H1 (cell line): Measurements from ENCODE around the gene KLHL24. TPM values are rescaled to one million over a fixed set of nuclear protein-coding genes. Genes with fewer than 3 reads are reported as not detected.

Experiments used
- CTCF ChIA-PET: fragments of 300-600 bp; sonication (Branson Sonifier 250); formaldehyde crosslinking; loops from one replicate; lab custom pipeline; 2021; ENCODE audit not compliant: partially characterized antibody; lab: Charles Lee
- POLR2A ChIA-PET: fragments of 300-600 bp; sonication (Branson Sonifier 250); formaldehyde crosslinking; loops from one replicate; lab custom pipeline; 2021; ENCODE audit warnings: inconsistent platforms; ENCODE audit not compliant: partially characterized antibody; lab: Charles Lee
- DNase-seq, 2 experiments: peaks; one replicate each; pipeline versions ENCODE4 v3.0.0 to v3.0.0-alpha.2; 2010 to 2022; ENCODE audit warnings: low spot score in 2 of 2, low read depth in 1 of 2, mixed read lengths in 1 of 2
- FAIRE-seq: peaks from 2 replicates; lab custom pipeline; 2011; peaks lifted over from hg19 to GRCh38; lab: Jason Lieb, UNC
- H2AFZ ChIP-seq: 2 replicates; pipeline ENCODE4 v1.8.1; 2012; ENCODE audit warnings: low read length, inconsistent platforms
- H2AK5ac ChIP-seq: 2 replicates; pipeline ENCODE4 v1.6.1; 2013; ENCODE audit warnings: low read depth, low read length
- H2BK120ac ChIP-seq: replicated peaks from 2 replicates; pipeline ENCODE3; 2013; ENCODE audit warnings: low read depth, low read length, inconsistent platforms
- H2BK12ac ChIP-seq: 2 replicates; pipeline ENCODE4 v1.6.1; 2013; ENCODE audit warnings: low read depth, low read length
- H2BK15ac ChIP-seq: 2 replicates; pipeline ENCODE4 v1.6.1; 2013; ENCODE audit warnings: low read length
- H2BK20ac ChIP-seq: 2 replicates; pipeline ENCODE4 v1.6.1; 2013; ENCODE audit warnings: low read length
- H2BK5ac ChIP-seq: 2 replicates; pipeline ENCODE4 v1.6.1; 2013; ENCODE audit warnings: low read depth, low read length
- H3K14ac ChIP-seq: 2 replicates; pipeline ENCODE4 v1.6.1; 2013; ENCODE audit warnings: inconsistent platforms; ENCODE audit not compliant: insufficient read length
- H3K18ac ChIP-seq: 2 replicates; pipeline ENCODE4 v1.6.1; 2013; ENCODE audit warnings: low read length; ENCODE audit errors: extremely low read depth
- H3K23ac ChIP-seq: 2 replicates; pipeline ENCODE4 v1.6.1; 2013; ENCODE audit warnings: inconsistent platforms; ENCODE audit not compliant: insufficient read length
- H3K23me2 ChIP-seq: 2 replicates; pipeline ENCODE4 v1.6.1; 2013; ENCODE audit warnings: low read depth, low read length
- H3K27ac ChIP-seq: 2 replicates; pipeline ENCODE4 v1.6.1; 2011; ENCODE audit warnings: low read depth, low read length, inconsistent platforms
- H3K27me3 ChIP-seq, 4 experiments: replicated peaks in 1 of 4; 1 replicate in 1 of 4; 2 replicates in 3 of 4; pipeline versions ENCODE4 v1.6.1 to v1.8.1; 2011 to 2013; ENCODE audit warnings: low read length in 3 of 4, mild to moderate bottlenecking in 3 of 4, inconsistent platforms in 2 of 4, mixed read lengths in 2 of 4, moderate library complexity in 1 of 4; ENCODE audit not compliant: control insufficient read depth in 3 of 4, insufficient read depth in 3 of 4; ENCODE audit errors: extremely low read depth in 1 of 4
- H3K36me3 ChIP-seq, 4 experiments: 2 replicates each; pipeline versions ENCODE4 v1.6.1 to v1.8.1; 2011 to 2013; ENCODE audit warnings: mild to moderate bottlenecking in 4 of 4, low read length in 3 of 4, moderate library complexity in 2 of 4, control low read depth in 1 of 4, inconsistent platforms in 1 of 4; ENCODE audit not compliant: insufficient read depth in 4 of 4, control insufficient read depth in 2 of 4
- H3K4ac ChIP-seq: replicated peaks from 2 replicates; pipeline ENCODE3; 2013; ENCODE audit warnings: low read length, low read depth, mixed read lengths, inconsistent platforms; ENCODE audit not compliant: insufficient read length
- H3K4me1 ChIP-seq, 4 experiments: replicated peaks in 1 of 4; 1 replicate in 1 of 4; 2 replicates in 3 of 4; pipeline versions ENCODE4 v1.6.1 to v1.8.1; 2011 to 2013; ENCODE audit warnings: low read length in 3 of 4, inconsistent platforms in 2 of 4, mixed read lengths in 1 of 4; ENCODE audit not compliant: insufficient read depth in 4 of 4, control insufficient read depth in 3 of 4
- H3K4me2 ChIP-seq, 2 experiments: 2 replicates each; pipeline versions ENCODE4 v1.6.1 to v1.8.1; 2011 to 2013; ENCODE audit warnings: low read depth in 2 of 2, low read length in 2 of 2, control low read depth in 1 of 2, inconsistent platforms in 1 of 2, mild to moderate bottlenecking in 1 of 2; ENCODE audit not compliant: insufficient read depth in 1 of 2
- H3K4me3 ChIP-seq, 4 experiments: fragments of 200-600, 300-600 bp in 1 of 4; sonication (generic), shearing (Covaris generic), sonication (Bioruptor Twin) in 1 of 4; 2 replicates each; pipeline versions ENCODE4 v1.5.1 to v1.8.1; 2011 to 2016; ENCODE audit warnings: low read length in 4 of 4, low read depth in 3 of 4, control low read depth in 2 of 4, inconsistent platforms in 2 of 4, mild to moderate bottlenecking in 2 of 4, mixed read lengths in 1 of 4, moderate library complexity in 1 of 4; ENCODE audit not compliant: insufficient read depth in 2 of 4; ENCODE audit errors: extremely low read depth in 1 of 4
- H3K56ac ChIP-seq: replicated peaks from 2 replicates; pipeline ENCODE3; 2013; ENCODE audit warnings: low read depth, mild to moderate bottlenecking, mixed read lengths, low read length, inconsistent platforms; ENCODE audit not compliant: insufficient read length
- H3K79me1 ChIP-seq: 2 replicates; pipeline ENCODE4 v1.6.1; 2013; ENCODE audit warnings: low read depth, low read length, control low read depth
- H3K79me2 ChIP-seq, 2 experiments: 2 replicates each; pipeline versions ENCODE4 v1.6.1 to v1.8.1; 2012 to 2013; ENCODE audit warnings: low read length in 2 of 2, mild to moderate bottlenecking in 2 of 2, inconsistent platforms in 1 of 2; ENCODE audit not compliant: insufficient read depth in 2 of 2, control insufficient read depth in 1 of 2
- H3K9ac ChIP-seq, 4 experiments: replicated peaks in 1 of 4; 1 replicate in 1 of 4; 2 replicates in 3 of 4; pipeline versions ENCODE4 v1.6.1 to v1.8.1; 2011 to 2013; ENCODE audit warnings: low read depth in 3 of 4, low read length in 3 of 4, control low read depth in 2 of 4, mild to moderate bottlenecking in 2 of 4, moderate library complexity in 2 of 4, inconsistent platforms in 1 of 4; ENCODE audit errors: extremely low read depth in 1 of 4
- H3K9me3 ChIP-seq, 2 experiments: 2 replicates each; pipeline versions ENCODE4 v1.6.1 to v1.8.1; 2012 to 2013; ENCODE audit warnings: mild to moderate bottlenecking in 2 of 2, moderate library complexity in 2 of 2, control low read depth in 1 of 2, inconsistent platforms in 1 of 2, low read depth in 1 of 2, low read length in 1 of 2, mixed read lengths in 1 of 2; ENCODE audit not compliant: insufficient read depth in 2 of 2
- H4K20me1 ChIP-seq, 2 experiments: replicated peaks in 1 of 2; 2 replicates each; pipeline versions ENCODE3 to v1.8.1; 2011 to 2013; ENCODE audit warnings: inconsistent platforms in 2 of 2, low read length in 2 of 2, mild to moderate bottlenecking in 1 of 2; ENCODE audit not compliant: insufficient read depth in 2 of 2, control insufficient read depth in 1 of 2
- H4K5ac ChIP-seq: 2 replicates; pipeline ENCODE4 v1.6.1; 2013; ENCODE audit warnings: low read length, low read depth, mixed read lengths, inconsistent platforms; ENCODE audit not compliant: insufficient read length
- H4K8ac ChIP-seq: 2 replicates; pipeline ENCODE4 v1.8.0; 2013; ENCODE audit warnings: mild to moderate bottlenecking, moderate library complexity, low read length, inconsistent platforms; ENCODE audit not compliant: insufficient read depth; ENCODE audit errors: extremely low read depth
- H4K91ac ChIP-seq: replicated peaks from 2 replicates; pipeline ENCODE3; 2013; ENCODE audit warnings: low read length, mixed read lengths, inconsistent platforms; ENCODE audit not compliant: insufficient read length
- BRCA1 ChIP-seq: IDR thresholded peaks from 2 replicates; pipeline ENCODE4 v1.6.1; 2012; ENCODE audit warnings: low read depth, low read length, improper control_type of control experiment
- CBX5 ChIP-seq: fragments of 300-800, 300-1000 bp; sonication (generic); IDR thresholded peaks from 2 replicates; pipeline ENCODE4 v1.7.1; 2016; ENCODE audit warnings: antibody characterized with exemption, low read length, low read depth
- CHD1 ChIP-seq: IDR thresholded peaks from 2 replicates; pipeline ENCODE4 v1.6.1; 2012; ENCODE audit warnings: low read depth, low read length, improper control_type of control experiment
- CTBP2 ChIP-seq: IDR thresholded peaks from 2 replicates; pipeline ENCODE4 v1.7.0; 2011; ENCODE audit warnings: borderline replicate concordance, mild to moderate bottlenecking, moderate library complexity, mixed read lengths, low read length; ENCODE audit not compliant: insufficient read depth, insufficient read length
- E2F6 ChIP-seq: IDR thresholded peaks from 2 replicates; pipeline ENCODE4 v1.6.1; 2012; ENCODE audit warnings: inconsistent platforms
- EZH2 ChIP-seq: fragments of 200-600 bp; sonication (generic); IDR thresholded peaks from 2 replicates; pipeline ENCODE4 v1.7.1; 2012; ENCODE audit warnings: low read depth, mild to moderate bottlenecking, moderate library complexity, low read length, inconsistent platforms; ENCODE audit not compliant: severe bottlenecking
- FOSL1 ChIP-seq: IDR thresholded peaks from 2 replicates; pipeline ENCODE4 v1.6.1; 2011; ENCODE audit warnings: mild to moderate bottlenecking, low read depth, low read length, moderate library complexity; ENCODE audit not compliant: insufficient read depth
- GTF2F1 ChIP-seq: IDR thresholded peaks from 2 replicates; pipeline ENCODE4 v1.6.1; 2012; ENCODE audit warnings: low read depth, low read length, improper control_type of control experiment, borderline replicate concordance
- MAFK ChIP-seq: IDR thresholded peaks from 2 replicates; pipeline ENCODE4 v1.6.1; 2012; ENCODE audit warnings: low read depth, mild to moderate bottlenecking, improper control_type of control experiment, low read length
- MAX ChIP-seq: IDR thresholded peaks from 2 replicates; pipeline ENCODE4 v1.6.1; 2012; ENCODE audit warnings: inconsistent platforms
- POLR2AphosphoS5 ChIP-seq: IDR thresholded peaks from 2 replicates; pipeline ENCODE4 v1.6.1; 2011; ENCODE audit warnings: low read depth, low read length
- SAP30 ChIP-seq: fragments of 300-600 bp; sonication (generic); IDR thresholded peaks from 2 replicates; pipeline ENCODE4 v1.7.1; 2012; ENCODE audit warnings: low read length, moderate library complexity, mild to moderate bottlenecking, inconsistent platforms; ENCODE audit not compliant: insufficient read depth, insufficient replicate concordance
- TAF1 ChIP-seq: IDR thresholded peaks from 2 replicates; pipeline ENCODE4 v1.6.1; 2011; ENCODE audit warnings: mild to moderate bottlenecking, low read depth, low read length
- TEAD4 ChIP-seq: IDR thresholded peaks from 2 replicates; pipeline ENCODE4 v1.6.1; 2012; ENCODE audit warnings: low read depth, low read length, inconsistent platforms, mixed read lengths
- WGBS, 2 experiments: shearing (Covaris generic) in 1 of 2; methylation state at CpG; one replicate each; pipeline versions ENCODE4 v1.1.6 to v1.1.7; 2013 to 2015; ENCODE audit warnings: low lambda C conversion rate in 2 of 2, mixed read lengths in 2 of 2, inconsistent platforms in 1 of 2, low coverage in 1 of 2, missing lambda C conversion rate in 1 of 2; ENCODE audit not compliant: insufficient replicate concordance in 2 of 2, insufficient coverage in 1 of 2, insufficient read length in 1 of 2; ENCODE audit errors: extremely low coverage in 1 of 2, missing lambda C conversion rate in 1 of 2; 5-methylcytosine and 5-hydroxymethylcytosine counted together
- polyA plus RNA-seq, 7 experiments: library from polyadenylated mRNA; depleted of rRNA in 3 of 7; stranded (reverse) in 5 of 7; unstranded in 2 of 7; fragments of >200 nt in 5 of 7; fragments of 200-250 nt in 2 of 7; gene quantifications; 1 replicate in 5 of 7; 2 replicates in 1 of 7; 4 replicates in 1 of 7; pipeline versions ENCODE4 v1.2.1 to v1.2.3, GENCODE V29; 2011 to 2013; ENCODE audit warnings: missing spikeins in 2 of 7, mixed read lengths in 2 of 7
- total RNA-seq: library from RNA; stranded (reverse); fragmentation: NEBNext Ultra II Directional; extraction: Animal tissue kit (Norgen Biotek cat#: 25700); gene quantifications from 2 replicates; pipeline ENCODE4 v1.2.1, GENCODE V29; 2021

Gene KLHL24
- total and polyA plus RNA-seq, 2 of the 8 experiments (the other 6 are each of a cell fraction or from before 2014, with no cell fraction given), result 12.5 to 36.2 TPM

GRCh38 chr3:183620252-183620628 lies 15.2 kb upstream of the KLHL24 start:
- Histone ChIP-seq H3K79me2 (no peaks in the 10 kb centered on the region), H3K9ac (no peak overlapping the region), H3K23ac (no peak overlapping the region), H3K27ac (no peak overlapping the region), H3K4me3 (no peak overlapping the region), H2BK20ac (no peak overlapping the region), H4K8ac (no peak overlapping the region), H2BK5ac (no peak overlapping the region), H3K4me1 (peaks cover 0 to 5% (median 5%) of the 10 kb centered on the region in 4 experiments; a peak in 4 of 7 replicates), H2BK12ac (no peak overlapping the region), H3K4me2 (no peak overlapping the region), H2BK15ac (no peak overlapping the region), H2AK5ac (no peak overlapping the region), H3K36me3 (no peaks in the 10 kb centered on the region), H2BK120ac (no peak overlapping the region), H4K5ac (no peak overlapping the region), H3K14ac (no peak overlapping the region), H3K23me2 (no peaks in the 10 kb centered on the region), H3K4ac (no peak overlapping the region), H4K20me1 (no peaks in the 10 kb centered on the region), H2AFZ (no peak overlapping the region), H4K91ac (no peak overlapping the region), H3K56ac (no peak overlapping the region), H3K18ac (no peak overlapping the region), H3K9me3 (no peaks in the 10 kb centered on the region), H3K79me1 (no peaks in the 10 kb centered on the region), H3K27me3 (no peaks in the 10 kb centered on the region)
- CTCF ChIA-PET, result no interaction called here
- 100% methylated on average over 1 of the region's 1 CpG; no CpG with 5 or more reads in 1 of the 2 experiments for WGBS, 2 experiments
- POLR2A ChIA-PET, result no interaction called here
- FAIRE-seq (no peak), DNase-seq (no peak)
- TF ChIP-seq MAX, result no peak
- TF ChIP-seq FOSL1, result no peak
- TF ChIP-seq TAF1, result no peak
- no peak for TF ChIP-seq MAFK
- TF ChIP-seq CHD1, result no peak
- TF ChIP-seq TEAD4, result no peak
- TF ChIP-seq EZH2, result no peak
- no peak for TF ChIP-seq CBX5
- TF ChIP-seq POLR2AphosphoS5, result no peak
- no peak for TF ChIP-seq CTBP2
- TF ChIP-seq GTF2F1, result no peak
- no peak for TF ChIP-seq SAP30
- TF ChIP-seq BRCA1, result no peak
- TF ChIP-seq E2F6, result no peak
